ENCODE measurements around the gene DCHS1. TPM values are rescaled to one million over a fixed set of nuclear protein-coding genes. Genes with fewer than 3 reads are reported as not detected.

Gene DCHS1
- total RNA-seq, 1 experiment from 2014 or later = 14.2 TPM

GRCh38 chr11:6695377-6695776 is 39.8 kb upstream of the DCHS1 start (continued):
- TF ChIP-seq, protein P1, sequence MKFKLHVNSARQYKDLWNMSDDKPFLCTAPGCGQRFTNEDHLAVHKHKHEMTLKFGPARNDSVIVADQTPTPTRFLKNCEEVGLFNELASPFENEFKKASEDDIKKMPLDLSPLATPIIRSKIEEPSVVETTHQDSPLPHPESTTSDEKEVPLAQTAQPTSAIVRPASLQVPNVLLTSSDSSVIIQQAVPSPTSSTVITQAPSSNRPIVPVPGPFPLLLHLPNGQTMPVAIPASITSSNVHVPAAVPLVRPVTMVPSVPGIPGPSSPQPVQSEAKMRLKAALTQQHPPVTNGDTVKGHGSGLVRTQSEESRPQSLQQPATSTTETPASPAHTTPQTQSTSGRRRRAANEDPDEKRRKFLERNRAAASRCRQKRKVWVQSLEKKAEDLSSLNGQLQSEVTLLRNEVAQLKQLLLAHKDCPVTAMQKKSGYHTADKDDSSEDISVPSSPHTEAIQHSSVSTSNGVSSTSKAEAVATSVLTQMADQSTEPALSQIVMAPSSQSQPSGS (CRISPR knock-in tag; IDR thresholded peaks at IDR 0.05; ENCODE audit: borderline replicate concordance, low read depth) = no peak
- TF ChIP-seq ZNF263 (CRISPR knock-in tag; IDR thresholded peaks at IDR 0.05; ENCODE audit: low read depth) (no peak), ZSCAN18 (CRISPR knock-in tag; IDR thresholded peaks at IDR 0.05) (no peak), ZNF121 (CRISPR knock-in tag; IDR thresholded peaks at IDR 0.05) (no peak), RORB (CRISPR knock-in tag; IDR thresholded peaks at IDR 0.05) (no peak), MYBL2 (CRISPR knock-in tag; IDR thresholded peaks at IDR 0.05) (no peak), FOXK1 (CRISPR knock-in tag; IDR thresholded peaks at IDR 0.05) (no peak), JUN (CRISPR knock-in tag; IDR thresholded peaks at IDR 0.05) (no peak), FOXP4 (CRISPR knock-in tag; IDR thresholded peaks at IDR 0.05) (no peak)

DNA sequence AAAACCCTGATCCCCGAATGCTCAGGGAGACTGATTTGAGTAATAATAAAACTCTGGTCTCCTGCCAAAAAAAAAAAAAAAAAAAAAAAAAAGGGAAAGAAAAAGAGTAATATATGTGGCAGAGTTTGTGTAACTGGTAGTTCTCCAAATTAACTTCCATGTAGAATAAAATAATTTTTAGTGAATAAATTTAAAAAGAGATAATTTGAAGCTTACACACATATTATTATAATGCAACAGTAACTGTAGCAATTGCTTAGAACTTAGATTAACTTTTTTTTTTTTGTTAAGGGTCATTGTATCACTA is 38.6 kb upstream of the DCHS1 start:
- Mint-ChIP-seq H3K27ac (no peak overlapping the region), H3K9me3 (peaks cover 5% of the 10 kb centered on the region), H3K36me3 (peaks cover 8% of the 10 kb centered on the region), H3K4me1 (peaks cover 8% of the 10 kb centered on the region), H3K27me3 (ENCODE audit: low read depth) (peaks cover 2% of the 10 kb centered on the region; the same call in 1 of the 2 replicates), H3K4me3 (no peak overlapping the region)
- ChIA-PET POLR2A (interaction anchor here (0.7 kb wide), 2 partner anchors 75 to 1581 kb away, joined by 3 to 9 read pairs; partner anchors contain the start of gene TPP1), CTCF (interaction anchor here (0.8 to 1.5 kb wide), 5 partner anchors 11 to 61 kb away, joined by 3 to 7 read pairs (median 6); partner anchors contain the start of gene DCHS1)
- ATAC-seq = no peak
- DNase-seq (ENCODE audit: low spot score) = no peak
- TF ChIP-seq GRHL2 (CRISPR knock-in tag; IDR thresholded peaks at IDR 0.05; ENCODE audit: insufficient replicate concordance, severe bottlenecking) = no peak
- TF ChIP-seq CREB1 (CRISPR knock-in tag; IDR thresholded peaks at IDR 0.05) = no peak
- TF ChIP-seq, protein P1 (CRISPR knock-in tag; IDR thresholded peaks at IDR 0.05; ENCODE audit: borderline replicate concordance, low read depth) = no peak
- TF ChIP-seq ETV6 (CRISPR knock-in tag; IDR thresholded peaks at IDR 0.05) = no peak
- TF ChIP-seq, protein P2, sequence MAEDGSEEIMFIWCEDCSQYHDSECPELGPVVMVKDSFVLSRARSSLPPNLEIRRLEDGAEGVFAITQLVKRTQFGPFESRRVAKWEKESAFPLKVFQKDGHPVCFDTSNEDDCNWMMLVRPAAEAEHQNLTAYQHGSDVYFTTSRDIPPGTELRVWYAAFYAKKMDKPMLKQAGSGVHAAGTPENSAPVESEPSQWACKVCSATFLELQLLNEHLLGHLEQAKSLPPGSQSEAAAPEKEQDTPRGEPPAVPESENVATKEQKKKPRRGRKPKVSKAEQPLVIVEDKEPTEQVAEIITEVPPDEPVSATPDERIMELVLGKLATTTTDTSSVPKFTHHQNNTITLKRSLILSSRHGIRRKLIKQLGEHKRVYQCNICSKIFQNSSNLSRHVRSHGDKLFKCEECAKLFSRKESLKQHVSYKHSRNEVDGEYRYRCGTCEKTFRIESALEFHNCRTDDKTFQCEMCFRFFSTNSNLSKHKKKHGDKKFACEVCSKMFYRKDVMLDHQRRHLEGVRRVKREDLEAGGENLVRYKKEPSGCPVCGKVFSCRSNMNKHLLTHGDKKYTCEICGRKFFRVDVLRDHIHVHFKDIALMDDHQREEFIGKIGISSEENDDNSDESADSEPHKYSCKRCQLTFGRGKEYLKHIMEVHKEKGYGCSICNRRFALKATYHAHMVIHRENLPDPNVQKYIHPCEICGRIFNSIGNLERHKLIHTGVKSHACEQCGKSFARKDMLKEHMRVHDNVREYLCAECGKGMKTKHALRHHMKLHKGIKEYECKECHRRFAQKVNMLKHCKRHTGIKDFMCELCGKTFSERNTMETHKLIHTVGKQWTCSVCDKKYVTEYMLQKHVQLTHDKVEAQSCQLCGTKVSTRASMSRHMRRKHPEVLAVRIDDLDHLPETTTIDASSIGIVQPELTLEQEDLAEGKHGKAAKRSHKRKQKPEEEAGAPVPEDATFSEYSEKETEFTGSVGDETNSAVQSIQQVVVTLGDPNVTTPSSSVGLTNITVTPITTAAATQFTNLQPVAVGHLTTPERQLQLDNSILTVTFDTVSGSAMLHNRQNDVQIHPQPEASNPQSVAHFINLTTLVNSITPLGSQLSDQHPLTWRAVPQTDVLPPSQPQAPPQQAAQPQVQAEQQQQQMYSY (CRISPR knock-in tag; IDR thresholded peaks at IDR 0.05) = no peak
- TF ChIP-seq CBFB (CRISPR knock-in tag; IDR thresholded peaks at IDR 0.05; ENCODE audit: low read depth) = no peak
- no peak for TF ChIP-seq GABPB1 (CRISPR knock-in tag; IDR thresholded peaks at IDR 0.05)
- TF ChIP-seq ZNF317 (CRISPR knock-in tag; IDR thresholded peaks at IDR 0.05; ENCODE audit: borderline replicate concordance, low read depth) = no peak
- TF ChIP-seq RORB (CRISPR knock-in tag; IDR thresholded peaks at IDR 0.05) = no peak
- no peak for TF ChIP-seq JUN (CRISPR knock-in tag; IDR thresholded peaks at IDR 0.05)
- TF ChIP-seq KAT7 (CRISPR knock-in tag; IDR thresholded peaks at IDR 0.05; ENCODE audit: borderline replicate concordance) = no peak
- TF ChIP-seq, protein P3, sequence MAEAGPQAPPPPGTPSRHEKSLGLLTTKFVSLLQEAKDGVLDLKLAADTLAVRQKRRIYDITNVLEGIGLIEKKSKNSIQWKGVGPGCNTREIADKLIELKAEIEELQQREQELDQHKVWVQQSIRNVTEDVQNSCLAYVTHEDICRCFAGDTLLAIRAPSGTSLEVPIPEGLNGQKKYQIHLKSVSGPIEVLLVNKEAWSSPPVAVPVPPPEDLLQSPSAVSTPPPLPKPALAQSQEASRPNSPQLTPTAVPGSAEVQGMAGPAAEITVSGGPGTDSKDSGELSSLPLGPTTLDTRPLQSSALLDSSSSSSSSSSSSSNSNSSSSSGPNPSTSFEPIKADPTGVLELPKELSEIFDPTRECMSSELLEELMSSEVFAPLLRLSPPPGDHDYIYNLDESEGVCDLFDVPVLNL (CRISPR knock-in tag; IDR thresholded peaks at IDR 0.05; ENCODE audit: borderline replicate concordance, low read depth) = no peak
- TF ChIP-seq, protein P4, sequence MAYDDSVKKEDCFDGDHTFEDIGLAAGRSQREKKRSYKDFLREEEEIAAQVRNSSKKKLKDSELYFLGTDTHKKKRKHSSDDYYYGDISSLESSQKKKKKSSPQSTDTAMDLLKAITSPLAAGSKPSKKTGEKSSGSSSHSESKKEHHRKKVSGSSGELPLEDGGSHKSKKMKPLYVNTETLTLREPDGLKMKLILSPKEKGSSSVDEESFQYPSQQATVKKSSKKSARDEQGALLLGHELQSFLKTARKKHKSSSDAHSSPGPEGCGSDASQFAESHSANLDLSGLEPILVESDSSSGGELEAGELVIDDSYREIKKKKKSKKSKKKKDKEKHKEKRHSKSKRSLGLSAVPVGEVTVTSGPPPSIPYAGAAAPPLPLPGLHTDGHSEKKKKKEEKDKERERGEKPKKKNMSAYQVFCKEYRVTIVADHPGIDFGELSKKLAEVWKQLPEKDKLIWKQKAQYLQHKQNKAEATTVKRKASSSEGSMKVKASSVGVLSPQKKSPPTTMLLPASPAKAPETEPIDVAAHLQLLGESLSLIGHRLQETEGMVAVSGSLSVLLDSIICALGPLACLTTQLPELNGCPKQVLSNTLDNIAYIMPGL (CRISPR knock-in tag; IDR thresholded peaks at IDR 0.05) = no peak
- no peak for TF ChIP-seq ZNF425 (CRISPR knock-in tag; conservative IDR thresholded peaks at IDR 0.05)
